ENCODE data around the gene GHRH.

The GHRH gene

DNA sequence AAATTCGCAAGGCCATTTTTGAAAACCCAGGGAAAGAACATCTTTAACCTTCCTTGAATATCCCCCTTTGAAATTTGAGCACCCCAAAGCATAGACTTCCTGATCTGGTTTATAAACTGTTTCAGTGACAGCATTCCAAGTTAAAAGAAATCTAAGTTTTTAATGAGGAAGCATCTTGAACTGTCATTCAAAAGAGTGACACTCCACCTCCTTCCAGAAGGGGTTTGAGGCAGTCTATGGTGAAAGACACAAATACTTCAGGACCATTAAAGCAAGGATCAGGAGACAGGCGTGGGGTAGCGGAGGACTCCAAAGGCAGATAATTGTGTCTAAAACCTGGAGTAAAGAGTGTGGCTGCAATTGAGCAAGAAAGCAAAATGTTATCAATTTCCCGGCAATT, 691 bp downstream of the GHRH start:
- DNase-seq (ENCODE audit: low spot score): no peak

DNA sequence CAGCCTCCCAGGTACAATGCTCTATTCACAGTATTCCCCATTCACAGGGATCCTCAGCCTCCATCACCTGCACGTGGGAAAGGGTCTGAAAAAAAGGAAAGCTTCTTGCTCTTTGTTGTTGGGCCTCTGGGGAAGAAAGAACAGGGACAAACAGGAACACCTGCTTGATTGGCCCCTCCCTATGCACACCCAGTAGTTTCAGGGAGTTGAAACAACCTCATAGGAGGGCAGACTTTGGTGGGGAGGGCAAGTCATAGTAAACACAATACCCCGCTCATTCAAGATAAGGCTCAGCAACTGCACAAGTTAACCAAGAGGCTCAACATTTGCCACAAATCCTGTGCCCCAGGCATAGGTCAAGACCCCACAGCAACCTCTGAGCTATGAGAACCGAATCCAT, 1.7 kb downstream of the GHRH start:
- DNase-seq (ENCODE audit: low spot score): no peak

DNA sequence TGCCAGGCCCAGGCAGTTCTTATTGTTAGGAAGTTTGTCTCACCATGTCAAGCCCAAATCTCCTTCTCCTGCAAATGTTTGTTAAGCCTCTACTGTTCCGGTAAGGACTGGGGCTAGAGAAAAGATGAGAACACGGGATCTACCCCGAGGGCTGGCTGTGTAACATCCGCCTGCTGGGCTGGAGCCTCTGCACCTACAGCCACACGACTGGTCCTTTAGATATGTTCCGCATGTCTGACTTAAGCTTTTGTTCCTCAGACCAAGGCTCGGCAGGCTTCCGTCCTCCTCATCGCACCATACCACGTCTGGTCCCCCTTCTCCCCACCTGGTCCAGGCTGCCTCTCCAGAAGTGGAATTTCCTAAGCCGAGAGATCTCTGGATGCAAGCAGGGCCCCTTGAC, 2.6 kb downstream of the GHRH start:
- no peak for DNase-seq (ENCODE audit: low spot score)

DNA sequence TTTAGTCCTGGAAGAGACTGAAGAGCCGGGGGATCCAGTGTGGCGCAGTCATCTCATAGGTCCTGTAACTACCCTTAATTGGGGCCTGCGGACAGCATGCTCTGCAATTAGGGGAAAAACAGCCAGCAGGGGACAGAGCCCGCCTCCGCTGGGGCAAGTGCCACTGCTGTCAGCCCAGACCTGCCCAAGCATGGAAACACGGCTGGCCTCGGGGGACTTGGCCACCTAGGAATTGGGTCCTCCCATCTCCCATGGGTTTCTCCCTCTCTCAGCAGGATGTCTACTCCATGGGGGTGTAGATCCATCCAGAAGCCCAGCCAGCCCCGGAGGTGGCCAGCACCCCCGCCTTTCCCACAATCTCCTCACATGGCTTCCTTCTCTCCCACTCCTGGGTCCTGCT, 3.6 kb downstream of the GHRH start:
- no peak for DNase-seq (ENCODE audit: low spot score)

DNA sequence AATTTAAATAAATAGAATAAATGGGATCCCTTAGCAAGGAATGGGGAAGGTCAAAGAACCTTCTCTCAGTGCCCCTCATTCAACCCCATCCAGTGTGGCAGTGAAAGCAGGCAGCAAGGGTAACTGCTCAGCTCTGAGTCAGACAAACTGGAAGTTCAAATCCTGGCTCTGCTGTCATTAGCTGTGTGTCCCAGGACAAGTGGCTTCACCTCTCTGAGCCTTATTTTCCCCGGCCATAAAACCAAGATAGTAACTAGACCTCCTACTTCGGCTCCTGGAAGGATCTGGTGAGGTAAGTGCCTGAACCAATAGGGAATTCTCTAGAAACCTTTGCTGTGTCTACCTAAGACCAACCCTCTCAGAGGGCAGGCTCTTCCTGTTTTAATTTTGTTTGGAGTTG, 4.1 kb downstream of the GHRH start:
- DNase-seq (ENCODE audit: low spot score): no peak

DNA sequence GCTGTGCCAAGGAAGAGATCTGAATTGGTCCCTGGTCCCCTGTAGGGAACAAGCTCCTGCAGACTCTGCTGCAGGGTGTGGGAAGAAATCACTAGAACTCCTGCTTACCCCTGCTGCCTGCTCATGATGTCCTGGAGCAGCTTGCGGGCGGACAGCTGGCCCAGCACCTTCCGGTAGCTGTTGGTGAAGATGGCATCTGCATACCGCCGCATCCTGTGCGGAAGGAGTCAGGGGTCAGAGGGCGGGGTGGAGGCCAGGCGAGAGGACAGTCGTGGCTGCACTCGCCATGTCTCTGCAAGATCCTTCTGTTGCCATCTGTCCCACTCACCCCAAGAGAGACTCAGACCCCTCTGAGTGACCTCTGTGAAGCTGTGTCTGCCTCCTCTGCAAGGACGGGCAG, 5.3 kb downstream of the GHRH start:
- no peak for DNase-seq (ENCODE audit: low spot score)

DNA sequence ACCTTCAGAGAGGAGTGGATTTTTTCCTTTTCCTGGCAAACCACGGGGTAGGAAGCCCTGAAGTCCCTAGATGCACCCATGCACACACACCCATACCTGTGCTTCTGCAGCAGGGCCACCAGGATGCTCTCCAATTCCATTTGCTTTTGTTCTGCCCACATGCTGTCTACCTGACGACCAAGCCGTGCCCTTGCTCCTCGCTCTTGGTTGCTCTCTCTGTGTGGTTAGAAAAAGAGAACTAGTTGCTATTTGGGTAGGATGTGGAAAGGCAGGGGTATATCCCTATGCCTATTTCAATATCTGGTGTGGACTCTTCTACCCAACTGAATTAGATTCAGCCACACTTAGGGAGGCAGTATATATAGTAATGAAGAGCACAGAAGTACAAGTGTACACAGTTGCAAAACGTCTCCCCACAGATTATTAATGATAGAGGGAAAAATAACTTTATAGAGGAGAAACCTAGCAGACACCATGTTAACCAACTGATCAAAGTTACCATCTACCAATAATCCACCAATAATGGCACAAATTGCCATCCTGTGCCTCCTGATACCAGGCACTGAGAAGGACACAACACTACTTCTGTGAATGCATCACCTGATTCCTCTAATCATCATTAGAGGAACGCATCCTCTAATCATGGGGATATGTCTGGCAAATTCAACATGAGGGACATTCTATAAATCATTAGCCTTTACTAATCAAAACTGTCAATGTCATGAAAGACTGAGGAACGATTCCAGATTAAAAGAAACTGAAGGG, 7.3 kb downstream of the GHRH start:
- DNase-seq (ENCODE audit: low spot score): no peak

DNA sequence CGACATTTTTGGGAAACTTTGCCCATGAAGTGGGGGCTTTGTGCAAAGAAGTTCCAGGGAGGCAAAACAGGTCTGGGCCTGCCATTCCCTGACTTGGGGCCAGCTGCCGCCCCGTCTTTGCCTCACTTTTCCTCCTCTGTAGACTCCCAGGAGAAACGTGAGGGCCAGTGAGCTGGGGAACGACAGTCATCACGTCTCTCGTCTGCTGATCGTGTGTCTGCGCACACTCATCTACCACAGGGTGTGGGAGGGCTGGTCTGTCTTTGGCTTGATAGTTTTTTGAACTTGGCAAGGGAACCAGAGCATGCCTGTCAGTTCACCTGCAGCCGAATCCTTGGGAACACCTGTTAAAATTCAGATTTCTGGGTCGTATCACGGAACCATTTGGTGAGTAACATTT, 8.5 kb downstream of the GHRH start:
- no peak for DNase-seq (ENCODE audit: low spot score)

DNA sequence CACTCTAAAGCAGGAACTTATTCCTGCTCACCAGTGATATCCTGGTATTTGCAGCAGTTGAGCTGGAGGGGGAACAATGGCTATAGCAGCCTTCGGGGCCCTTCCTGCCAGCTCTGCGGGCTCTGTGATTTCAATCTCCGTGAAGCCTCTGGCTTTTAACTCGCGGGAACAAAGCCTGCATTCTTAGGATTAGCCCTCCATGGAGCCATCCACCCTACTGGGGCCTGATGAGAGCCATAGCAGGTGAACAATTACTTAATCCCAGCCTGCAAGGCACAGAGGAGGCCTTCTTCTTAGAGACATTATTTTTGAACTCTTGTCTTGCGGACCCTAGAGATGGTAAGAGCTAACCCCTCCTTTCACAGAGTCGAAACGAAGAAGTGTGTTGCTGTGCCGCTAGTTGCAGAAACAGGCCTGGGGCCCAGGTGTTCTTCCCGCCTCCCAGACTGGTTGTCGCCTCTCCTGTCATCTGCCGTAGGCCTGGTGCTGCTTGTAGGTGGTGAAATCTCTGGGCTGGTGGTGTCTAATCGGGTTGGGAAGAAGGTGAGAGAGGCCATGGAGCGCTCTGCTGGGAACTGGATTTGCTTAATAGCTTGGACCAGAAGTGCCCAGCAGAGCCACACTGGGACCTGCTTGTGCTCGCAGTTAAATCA, 9.7 kb downstream of the GHRH start:
- DNase-seq (ENCODE audit: low spot score): no peak

DNA sequence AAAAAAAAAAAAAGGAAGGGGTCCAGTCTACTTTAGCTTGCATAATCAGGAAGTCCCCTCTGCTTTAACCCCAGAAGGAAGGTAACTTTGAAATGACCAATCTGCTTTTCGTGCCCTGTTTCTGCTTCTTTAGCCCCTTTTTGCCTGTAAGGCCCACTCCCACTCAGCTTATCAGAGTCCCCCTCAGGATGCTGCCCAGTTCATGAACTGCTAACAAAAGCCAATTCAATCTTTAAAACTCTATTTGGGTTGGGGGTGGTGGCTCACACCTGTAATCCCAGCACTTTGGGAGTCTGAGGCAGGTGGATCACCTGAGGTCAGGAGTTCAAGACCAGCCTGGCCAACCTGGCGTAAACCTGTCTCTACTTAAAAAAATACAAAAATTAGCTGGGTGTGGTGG, 12.3 kb downstream of the GHRH start:
- no peak for DNase-seq (ENCODE audit: low spot score)

DNA sequence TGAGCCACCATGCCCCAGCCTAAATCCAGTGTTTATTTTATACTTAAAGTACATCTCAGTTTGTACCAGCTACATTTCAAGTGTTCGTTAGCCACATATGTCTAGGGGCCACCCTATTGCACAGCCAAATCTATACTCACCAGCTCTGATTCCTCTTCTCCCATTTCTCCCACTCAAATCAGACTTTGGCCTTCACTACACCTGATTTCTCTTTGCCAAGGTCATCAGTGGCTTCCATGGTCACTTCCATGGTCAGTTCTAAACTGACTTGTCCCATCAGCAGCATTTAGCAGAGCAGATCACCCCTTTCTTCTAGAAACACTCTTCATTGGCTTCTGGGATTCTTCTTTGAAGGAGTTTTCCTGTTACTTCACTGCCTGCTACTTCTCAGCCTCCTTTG, 14.1 kb downstream of the GHRH start:
- no peak for DNase-seq (ENCODE audit: low spot score)

DNA sequence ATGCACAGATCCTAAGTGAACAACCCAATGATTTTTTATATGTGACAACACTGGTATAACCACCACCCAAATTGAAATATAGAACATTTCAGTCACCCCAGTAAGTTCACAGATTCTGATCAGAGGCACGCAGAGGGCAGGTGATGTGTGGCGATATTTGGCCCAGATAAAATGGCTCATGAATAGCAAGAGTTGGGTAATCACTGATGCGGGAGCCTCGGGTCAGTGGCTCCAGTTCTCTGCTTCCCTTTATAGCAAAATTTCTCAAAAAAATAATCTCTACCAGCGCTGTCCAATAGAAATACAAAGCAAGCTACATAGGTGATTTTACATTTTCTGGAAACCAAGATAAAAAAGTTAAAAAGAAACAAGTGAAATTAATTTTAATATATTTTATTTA, 14.9 kb downstream of the GHRH start:
- no peak for DNase-seq (ENCODE audit: low spot score)

DNA sequence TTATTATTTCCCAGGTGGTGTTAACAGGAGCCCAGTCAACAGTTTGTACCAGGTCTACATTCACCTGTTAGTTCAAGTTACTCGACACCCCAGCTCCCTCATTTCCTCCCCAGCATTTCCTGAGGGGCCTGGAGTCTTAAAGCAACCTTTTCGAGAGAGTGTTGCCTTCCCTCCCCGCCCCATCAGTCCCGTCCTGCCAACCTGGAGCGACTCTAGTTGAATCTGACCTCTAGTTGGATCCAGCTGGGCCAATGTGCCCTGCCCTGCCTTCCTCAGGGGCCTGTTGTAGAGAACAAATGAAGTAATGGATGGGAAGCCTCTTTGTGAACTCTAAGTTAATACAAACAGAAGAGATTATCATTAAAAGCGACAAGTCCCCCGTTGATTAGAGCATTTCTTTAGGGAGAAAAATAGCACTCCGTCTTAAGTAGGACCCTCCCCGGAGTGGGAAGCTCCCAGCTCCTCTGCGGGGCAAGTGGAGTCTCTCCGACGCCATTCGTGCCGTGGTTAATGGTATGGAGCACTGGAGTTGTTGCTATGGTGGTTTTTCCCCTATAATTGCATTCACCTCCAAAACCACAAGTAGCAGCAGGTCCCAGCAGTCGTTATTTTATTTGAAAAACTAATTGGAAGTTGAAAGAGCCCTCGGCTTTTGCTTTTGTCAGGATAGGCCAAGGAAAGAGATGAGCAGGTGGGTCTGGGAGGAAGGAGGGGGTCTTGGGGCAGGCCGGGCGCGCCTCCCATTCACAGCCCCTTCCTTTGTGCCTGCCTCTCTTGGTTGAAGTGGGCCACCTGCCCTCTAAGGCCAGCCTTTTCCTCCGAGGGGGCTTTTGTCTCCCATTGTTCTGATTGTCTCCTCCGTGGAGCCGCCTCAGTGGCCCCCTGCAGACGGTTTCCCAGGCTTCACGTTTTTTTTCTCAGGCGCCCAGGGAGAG, 16.1 kb downstream of the GHRH start:
- DNase-seq (ENCODE audit: low spot score): no peak

DNA sequence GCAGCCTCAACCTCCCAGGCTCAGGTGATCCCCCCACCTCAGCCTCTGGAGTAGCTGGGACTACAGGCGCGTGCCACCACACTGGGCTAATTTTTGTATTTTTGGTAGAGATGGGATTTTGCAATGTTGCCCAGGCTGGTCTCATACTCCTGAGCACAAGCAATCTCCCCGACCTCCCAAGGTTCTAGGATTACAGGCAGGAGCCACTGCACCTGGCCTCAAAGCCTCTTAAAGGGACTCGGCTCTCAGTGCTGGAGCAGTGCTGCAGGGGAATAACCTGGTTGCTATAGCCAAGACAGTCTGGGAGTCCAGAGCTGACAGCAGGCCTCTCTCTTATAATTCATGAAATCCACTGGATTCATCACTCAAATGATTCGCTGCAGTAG, 17.0 kb downstream of the GHRH start:
- DNase-seq (ENCODE audit: low spot score): no peak

DNA sequence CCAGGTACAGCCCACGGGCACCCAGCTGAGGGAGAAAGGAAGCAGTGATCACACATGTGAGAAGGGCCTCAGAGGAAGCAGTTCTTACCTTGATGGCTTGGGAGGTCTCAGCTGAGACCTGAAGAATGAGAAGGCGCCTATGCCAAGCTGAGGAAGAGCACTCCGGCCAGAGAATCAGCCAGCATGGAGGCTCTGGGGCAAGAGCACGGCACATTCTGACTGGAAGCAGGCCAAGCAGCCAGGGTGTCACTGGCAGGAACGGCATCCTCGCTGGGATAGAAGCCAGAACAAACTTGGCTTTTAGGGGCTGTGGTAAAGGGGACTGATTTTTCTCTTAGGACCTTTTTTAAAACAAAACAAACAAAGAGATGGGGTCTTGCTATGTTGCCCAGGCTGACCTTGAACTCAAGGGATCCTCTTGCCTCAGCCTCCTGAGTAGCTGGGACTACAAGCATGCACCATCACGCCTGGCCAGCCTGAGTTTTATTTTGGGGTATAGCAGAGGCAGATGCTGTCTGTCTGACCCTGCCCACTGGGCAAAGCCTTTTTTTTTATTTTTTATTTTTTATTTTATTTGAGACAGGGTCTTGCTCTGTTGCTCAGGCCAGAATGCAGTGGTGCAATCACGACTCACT, 17.6 kb downstream of the GHRH start:
- no peak for DNase-seq (ENCODE audit: low spot score)

DNA sequence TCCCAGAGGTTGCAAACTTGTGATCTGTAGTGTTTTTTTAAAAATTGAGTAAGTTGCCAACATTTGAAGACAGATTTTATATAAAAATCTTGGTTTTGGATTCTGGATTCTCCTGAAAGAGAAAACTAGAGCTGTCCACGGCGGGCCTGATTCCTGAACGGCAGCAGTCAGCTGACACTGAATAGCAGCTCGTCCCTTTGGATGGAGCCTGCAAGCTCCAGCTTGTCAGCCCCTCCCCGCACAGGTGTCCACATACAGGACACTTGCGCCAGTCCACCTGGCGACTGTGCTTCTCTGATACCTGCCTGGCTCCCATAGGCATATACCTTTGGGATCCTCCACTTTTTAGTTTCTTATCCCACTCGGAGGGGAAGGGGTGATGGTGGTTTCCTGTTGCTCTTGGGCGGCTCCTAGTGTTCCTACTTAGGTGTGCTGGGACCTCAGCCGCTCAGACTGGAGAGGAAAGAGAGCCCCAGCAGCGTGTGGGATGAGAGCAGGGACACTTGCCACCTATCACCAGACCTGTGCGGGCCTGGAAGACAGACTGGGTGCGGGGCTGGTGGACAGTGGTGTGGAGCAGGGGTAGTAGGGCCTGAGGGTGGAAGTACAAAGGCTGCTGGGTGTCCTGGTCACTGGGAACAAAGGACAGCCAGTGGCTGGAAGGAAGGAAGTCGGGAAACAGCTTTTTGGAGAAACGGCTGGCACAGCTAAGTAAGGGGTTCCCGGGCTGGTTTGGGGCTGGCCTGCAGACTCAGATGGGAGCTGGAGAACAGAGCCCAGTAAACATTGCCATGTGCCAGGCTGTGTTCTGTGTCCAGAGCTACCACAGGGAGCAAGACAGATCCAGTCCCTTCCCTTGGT, 18.3 kb downstream of the GHRH start:
- DNase-seq (ENCODE audit: low spot score): no peak

DNA sequence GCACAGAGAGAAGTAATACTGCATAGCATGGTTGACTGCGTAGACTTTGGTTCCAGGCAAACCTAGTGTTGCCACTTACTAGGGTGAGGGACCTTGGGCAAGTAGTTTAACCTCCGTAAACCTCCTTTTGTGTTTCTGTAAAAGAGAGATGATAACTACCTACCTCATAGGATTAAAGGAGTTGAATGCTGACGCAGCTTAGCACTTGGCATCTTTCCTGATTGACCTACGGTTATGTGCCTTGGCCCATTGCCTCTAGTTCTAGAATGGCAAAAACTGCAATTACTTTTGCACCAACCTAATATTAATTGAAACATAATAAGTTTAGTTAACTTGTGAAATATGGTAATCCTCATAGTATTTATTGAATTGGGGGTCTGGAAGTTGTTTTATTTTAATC, 19.1 kb downstream of the GHRH start:
- no peak for DNase-seq (ENCODE audit: low spot score)

DNA sequence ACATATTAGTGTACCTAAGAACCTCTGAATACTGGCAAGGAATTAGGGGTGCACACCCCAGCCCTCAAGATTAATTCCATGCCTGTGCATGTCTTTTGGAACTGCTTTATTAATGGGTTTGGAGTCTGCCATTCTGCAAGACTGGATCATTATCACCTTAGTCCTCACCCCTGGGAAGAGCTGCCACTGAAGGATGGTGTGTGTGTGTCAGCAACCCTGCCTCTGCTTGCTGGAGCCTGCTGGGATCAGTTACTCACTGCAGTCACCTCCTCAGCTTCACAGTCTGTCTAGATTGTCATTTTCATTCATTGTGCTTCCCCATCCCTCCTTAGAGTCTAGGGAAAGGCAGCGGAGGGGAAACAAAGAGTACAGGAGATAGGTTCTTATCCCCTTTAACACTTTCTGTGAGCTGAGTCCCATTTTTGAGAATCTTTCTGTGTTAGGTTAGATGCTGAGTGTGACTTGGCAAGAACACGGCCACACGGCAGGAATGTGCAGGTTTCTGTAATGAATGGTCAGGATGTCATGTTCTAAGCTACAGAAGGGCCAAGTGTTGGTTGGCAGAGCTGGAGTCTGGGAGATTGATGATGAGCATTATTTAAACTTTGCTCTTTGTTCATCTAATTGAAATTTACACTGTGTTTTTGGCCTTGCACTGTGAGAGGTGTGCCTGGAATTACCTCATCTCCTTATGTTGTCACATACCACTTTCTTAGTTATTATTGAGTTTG, 21.1 kb downstream of the GHRH start:
- no peak for DNase-seq (ENCODE audit: low spot score)

DNA sequence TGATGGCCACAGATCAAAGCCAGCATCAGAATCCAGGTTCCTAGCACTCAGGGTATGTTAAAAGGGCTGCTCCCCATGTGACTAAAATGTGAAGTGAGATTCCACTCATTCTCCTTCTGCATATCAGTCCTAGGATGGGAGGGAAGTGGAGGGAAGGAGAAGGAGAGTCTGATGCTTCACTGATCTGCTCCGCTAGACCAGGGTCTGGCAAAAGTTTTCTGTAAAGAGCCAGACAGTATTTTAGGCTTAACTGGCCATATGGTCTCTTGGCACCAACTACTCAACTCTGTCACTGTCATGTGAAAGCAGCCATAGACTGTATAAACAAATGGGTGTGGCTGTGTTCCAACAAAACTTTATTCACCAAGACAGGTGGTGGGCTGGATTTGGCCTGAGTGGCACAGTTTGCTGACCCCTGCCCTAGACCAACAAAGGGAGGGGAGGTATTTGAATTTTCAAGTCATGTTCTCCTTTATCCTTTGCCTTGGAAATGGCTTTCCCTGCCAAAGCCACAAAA, 22.6 kb downstream of the GHRH start:
- DNase-seq (ENCODE audit: low spot score): no peak

DNA sequence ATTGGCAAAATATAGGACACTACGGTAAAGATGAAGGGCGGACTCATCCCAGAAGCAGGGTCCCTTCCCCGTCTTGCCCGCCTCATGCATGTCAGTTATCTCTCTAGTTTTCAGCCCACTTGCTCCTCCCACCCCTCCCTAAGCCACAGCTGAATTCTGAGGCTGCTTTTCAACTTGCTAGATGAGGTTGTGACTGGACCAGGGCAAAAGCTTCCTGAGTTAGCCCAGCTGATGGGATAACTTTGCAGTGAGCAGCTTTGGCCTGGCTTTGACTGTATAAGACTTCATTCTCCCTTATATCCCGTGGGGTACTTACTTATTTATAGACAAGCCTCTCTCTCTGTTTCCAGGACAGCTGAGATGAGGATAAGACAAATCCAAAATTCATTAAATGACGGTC, 23.2 kb downstream of the GHRH start:
- no peak for DNase-seq (ENCODE audit: low spot score)

DNA sequence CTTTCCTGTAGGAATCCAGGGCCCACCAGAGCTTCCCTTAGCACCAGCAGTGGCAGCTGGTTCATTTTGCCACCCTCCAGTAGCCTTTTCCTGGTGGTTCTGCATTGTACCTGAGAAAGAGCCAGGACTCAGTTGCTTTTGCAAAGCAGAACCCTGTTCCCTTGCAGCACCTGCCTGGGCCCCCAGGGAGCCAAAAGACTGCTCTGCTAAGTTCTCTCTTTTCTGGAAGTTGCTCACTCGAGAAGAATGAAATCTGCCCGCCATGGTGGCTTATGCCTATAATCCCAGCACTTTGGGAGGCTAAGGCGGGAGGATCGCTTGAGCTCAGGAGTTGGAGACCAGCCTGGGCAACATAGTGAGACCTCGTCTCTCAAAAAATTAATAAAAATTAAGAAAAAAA, 24.0 kb downstream of the GHRH start:
- no peak for DNase-seq (ENCODE audit: low spot score)
